Measurements from ENCODE around the gene KLC4. TPM values are rescaled to one million over a fixed set of nuclear protein-coding genes. Genes with fewer than 3 reads are reported as not detected.

The KLC4 gene
- 41.4 TPM for total RNA-seq (ENCODE audit: unreplicated experiment)
- long read RNA-seq, partial matches to known transcripts: 7 of 16 reads
- long read RNA-seq, other reads (novel, unspliced or antisense): 3 of 16 reads

DNA sequence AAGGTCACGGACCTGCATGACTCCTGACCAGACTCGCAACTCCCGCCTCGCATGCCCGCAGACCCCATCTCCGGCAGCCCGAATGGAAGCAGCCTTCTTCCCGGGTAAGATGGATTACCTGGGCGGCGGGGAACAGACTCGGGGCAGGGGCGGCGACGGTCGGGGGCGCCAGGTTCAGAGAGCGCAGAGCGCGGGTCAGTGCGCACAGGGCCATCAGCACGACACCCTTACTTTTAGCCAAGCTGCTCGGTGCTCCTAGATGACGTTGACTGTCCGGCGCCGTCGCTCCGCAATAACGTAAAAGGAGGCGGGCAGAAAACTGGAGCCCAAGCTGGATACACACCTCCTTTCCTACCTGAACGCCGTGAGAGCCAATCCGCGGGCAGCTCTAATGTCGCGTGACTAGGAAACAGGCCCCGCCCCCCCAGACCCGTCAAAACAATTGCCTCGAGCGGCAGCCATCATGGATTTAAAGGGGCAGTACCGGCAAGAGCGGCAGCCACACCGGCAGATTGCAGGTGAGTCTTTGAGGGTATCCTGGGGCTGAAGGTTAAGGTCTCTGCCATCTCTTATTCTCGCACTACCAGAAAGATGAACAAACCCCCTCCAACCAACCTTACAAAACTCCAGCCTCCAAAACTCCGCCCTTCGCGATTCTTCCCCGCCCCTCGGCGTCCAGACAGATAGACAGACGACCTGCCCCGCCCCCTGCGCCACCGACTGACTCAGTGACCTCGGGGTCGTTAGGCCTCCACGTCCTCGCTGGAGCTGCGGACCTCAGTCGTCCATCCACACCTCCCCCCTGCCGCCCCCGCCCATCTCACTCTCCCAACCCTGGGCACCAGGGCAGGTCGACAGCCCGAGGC is at the start of gene KLC4, which contains the start of gene MRPL2:
TSS of gene KLC4 (plus strand) at position 464 of the 866 bp plus-strand sequence. CDS start 1,705 bp downstream, outside the sequence.
TSS of gene MRPL2 (minus strand) at position 267 of the 866 bp plus-strand sequence. CDS start at position 214, 53 bp downstream.
- peak; percentile 94 for DNase-seq (ENCODE audit: low spot score)
- peak within 1 kb of the TSS; percentile 96 for H3K27ac Mint-ChIP-seq (ENCODE audit: unreplicated experiment)
- peaks cover 7% of the 10 kb centered on the region for H3K27me3 Mint-ChIP-seq (ENCODE audit: unreplicated experiment)
- peak within 1 kb of the TSS; percentile 99 for H3K4me3 Mint-ChIP-seq (ENCODE audit: unreplicated experiment)
- no peaks in the 10 kb centered on the region for H3K9me3 Mint-ChIP-seq (ENCODE audit: unreplicated experiment)
- TF ChIP-seq, protein P1, sequence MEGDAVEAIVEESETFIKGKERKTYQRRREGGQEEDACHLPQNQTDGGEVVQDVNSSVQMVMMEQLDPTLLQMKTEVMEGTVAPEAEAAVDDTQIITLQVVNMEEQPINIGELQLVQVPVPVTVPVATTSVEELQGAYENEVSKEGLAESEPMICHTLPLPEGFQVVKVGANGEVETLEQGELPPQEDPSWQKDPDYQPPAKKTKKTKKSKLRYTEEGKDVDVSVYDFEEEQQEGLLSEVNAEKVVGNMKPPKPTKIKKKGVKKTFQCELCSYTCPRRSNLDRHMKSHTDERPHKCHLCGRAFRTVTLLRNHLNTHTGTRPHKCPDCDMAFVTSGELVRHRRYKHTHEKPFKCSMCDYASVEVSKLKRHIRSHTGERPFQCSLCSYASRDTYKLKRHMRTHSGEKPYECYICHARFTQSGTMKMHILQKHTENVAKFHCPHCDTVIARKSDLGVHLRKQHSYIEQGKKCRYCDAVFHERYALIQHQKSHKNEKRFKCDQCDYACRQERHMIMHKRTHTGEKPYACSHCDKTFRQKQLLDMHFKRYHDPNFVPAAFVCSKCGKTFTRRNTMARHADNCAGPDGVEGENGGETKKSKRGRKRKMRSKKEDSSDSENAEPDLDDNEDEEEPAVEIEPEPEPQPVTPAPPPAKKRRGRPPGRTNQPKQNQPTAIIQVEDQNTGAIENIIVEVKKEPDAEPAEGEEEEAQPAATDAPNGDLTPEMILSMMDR (IDR thresholded peaks at IDR 0.05; ENCODE audit: unreplicated experiment): no peak
- peaks cover 29% of the 10 kb centered on the region for H3K4me1 Mint-ChIP-seq (ENCODE audit: unreplicated experiment)
- H3K36me3 Mint-ChIP-seq (ENCODE audit: low read depth, unreplicated experiment): peaks cover 28% of the 10 kb centered on the region

DNA sequence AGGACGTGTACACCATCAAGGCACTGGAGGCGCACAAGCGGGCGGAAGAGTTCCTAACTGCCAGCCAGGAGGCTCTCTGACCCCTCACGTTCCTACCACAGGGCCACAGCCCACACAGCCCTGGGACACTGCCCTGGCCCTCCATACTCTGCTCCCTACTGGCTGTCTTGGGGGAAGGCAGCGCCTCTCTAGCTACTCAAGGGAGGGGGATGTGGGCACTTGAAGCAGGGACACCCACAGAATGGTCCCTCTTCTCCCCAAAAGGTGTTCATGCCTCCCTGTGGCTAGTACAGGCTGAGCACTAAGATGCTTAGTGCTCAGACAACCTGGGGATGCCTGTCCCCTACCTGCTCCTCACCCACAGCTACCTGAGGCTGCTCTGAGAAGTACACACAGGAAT is 48.2 kb upstream of the KLC4 start:
- no peak for DNase-seq (ENCODE audit: low spot score)
- Mint-ChIP-seq H3K36me3 (ENCODE audit: low read depth, unreplicated experiment) (peaks cover 53% of the 10 kb centered on the region), H3K9me3 (ENCODE audit: unreplicated experiment) (no peaks in the 10 kb centered on the region), H3K4me1 (ENCODE audit: unreplicated experiment) (peaks cover 44% of the 10 kb centered on the region), H3K4me3 (ENCODE audit: unreplicated experiment) (peak overlapping the region; percentile 27), H3K27me3 (ENCODE audit: unreplicated experiment) (peaks cover 9% of the 10 kb centered on the region), H3K27ac (ENCODE audit: unreplicated experiment) (no peak overlapping the region)
- TF ChIP-seq, protein P1 (IDR thresholded peaks at IDR 0.05; ENCODE audit: unreplicated experiment): no peak

DNA sequence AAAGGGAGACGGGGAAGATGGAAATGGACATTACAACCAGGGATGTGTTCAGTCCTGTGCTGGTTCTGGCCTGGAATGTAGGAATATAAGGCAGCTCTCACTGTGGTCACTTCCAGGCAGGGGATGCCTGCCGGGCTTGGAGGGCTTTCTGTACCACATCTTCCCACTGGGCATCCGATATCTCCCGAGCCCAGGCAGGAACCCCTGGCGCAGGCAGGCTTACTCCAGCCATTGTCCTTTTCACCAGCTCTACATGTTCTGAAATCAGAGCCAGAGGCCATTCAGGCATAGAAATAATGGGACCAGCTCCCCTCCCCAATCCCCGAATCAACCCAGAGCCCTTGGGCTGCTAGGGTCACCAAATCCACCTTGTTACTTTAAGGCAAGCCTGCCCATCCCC is 47.1 kb upstream of the KLC4 start:
- Mint-ChIP-seq H3K27me3 (ENCODE audit: unreplicated experiment) (peaks cover 9% of the 10 kb centered on the region), H3K27ac (ENCODE audit: unreplicated experiment) (peak overlapping the region; percentile 46), H3K36me3 (ENCODE audit: low read depth, unreplicated experiment) (peaks cover 50% of the 10 kb centered on the region), H3K4me3 (ENCODE audit: unreplicated experiment) (peak overlapping the region; percentile 94), H3K9me3 (ENCODE audit: unreplicated experiment) (no peaks in the 10 kb centered on the region), H3K4me1 (ENCODE audit: unreplicated experiment) (peaks cover 55% of the 10 kb centered on the region)
- TF ChIP-seq, protein P1 (IDR thresholded peaks at IDR 0.05; ENCODE audit: unreplicated experiment): no peak
- no peak for DNase-seq (ENCODE audit: low spot score)

DNA sequence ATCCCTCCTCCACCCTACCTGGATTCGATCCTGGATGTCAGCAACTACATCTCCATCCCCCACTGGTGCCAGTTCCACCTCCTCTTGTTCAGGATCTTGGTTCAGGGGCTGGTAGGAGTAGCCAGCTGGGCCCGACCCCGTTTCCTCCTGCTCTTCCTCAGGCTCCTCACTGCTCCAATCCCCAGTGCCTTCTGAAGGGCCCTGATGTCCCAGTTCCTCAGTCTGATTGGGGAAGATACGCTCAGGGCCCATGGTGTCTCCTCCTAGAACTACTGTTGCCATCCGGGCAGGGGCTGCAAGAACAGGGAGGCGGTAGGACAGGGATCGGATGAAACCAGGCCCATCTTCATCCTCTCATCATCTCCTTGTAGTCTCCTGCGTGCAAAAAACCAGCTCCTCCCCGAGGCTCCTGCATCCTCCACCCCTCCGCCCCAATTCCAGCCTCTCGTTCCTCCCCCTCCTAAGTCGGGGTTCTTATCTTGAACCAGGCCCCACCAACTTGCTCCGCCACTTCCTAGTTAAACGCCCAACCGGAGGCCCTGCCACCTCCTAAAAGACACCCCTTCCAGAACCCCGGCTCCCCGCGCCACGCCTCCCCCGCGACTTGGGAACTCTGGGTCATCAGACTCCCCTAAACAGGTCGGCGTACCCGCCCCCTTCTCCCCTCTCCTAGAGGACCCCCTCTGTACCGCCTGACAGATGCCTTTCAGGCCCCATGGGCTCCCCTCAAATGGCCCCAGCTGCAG is 46.2 kb upstream of the KLC4 start:
- H3K27ac Mint-ChIP-seq (ENCODE audit: unreplicated experiment): peak overlapping the region; percentile 72
- TF ChIP-seq, protein P1 (IDR thresholded peaks at IDR 0.05; ENCODE audit: unreplicated experiment): no peak
- peaks cover 45% of the 10 kb centered on the region for H3K36me3 Mint-ChIP-seq (ENCODE audit: low read depth, unreplicated experiment)
- H3K27me3 Mint-ChIP-seq (ENCODE audit: unreplicated experiment): peaks cover 14% of the 10 kb centered on the region
- no peak for DNase-seq (ENCODE audit: low spot score)
- H3K4me3 Mint-ChIP-seq (ENCODE audit: unreplicated experiment): peak overlapping the region; percentile 94
- H3K4me1 Mint-ChIP-seq (ENCODE audit: unreplicated experiment): peaks cover 64% of the 10 kb centered on the region
- H3K9me3 Mint-ChIP-seq (ENCODE audit: unreplicated experiment): no peaks in the 10 kb centered on the region

Data from endothelial cell (in vitro differentiated cells).